Transverse colon (tissue), 4 donors: Measurements from ENCODE around the gene CERK.

Experiments
- EP300 ChIP-seq: sonication (generic); formaldehyde crosslinking; IDR thresholded peaks from one replicate; pipeline ENCODE4 v1.6.1; 2017; ENCODE audit warnings: antibody characterized with exemption, low read depth
- POLR2A ChIP-seq: fragments of 450-650 bp; IDR thresholded peaks from one replicate; pipeline ENCODE4 v1.6.1; 2016; ENCODE audit warnings: antibody characterized with exemption, mild to moderate bottlenecking, moderate library complexity
- POLR2AphosphoS5 ChIP-seq, 3 donors: sonication (generic); formaldehyde crosslinking; IDR thresholded peaks; one replicate each; pipeline ENCODE4 v1.6.1; 2016; ENCODE audit warnings: antibody characterized with exemption in 3 of 3
- TF ChIP-seq, protein P1 (sequence below), 5 experiments: fragments of 200-600 bp in 3 of 5; fragments of 450-650 bp in 2 of 5; sonication (generic) in 3 of 5; IDR thresholded peaks; 1 replicate in 2 of 5; 2 replicates in 3 of 5; pipeline ENCODE4 v1.5.1; 2016 to 2017; ENCODE audit warnings: antibody characterized with exemption in 5 of 5, inconsistent platforms in 3 of 5, mild to moderate bottlenecking in 2 of 5, moderate library complexity in 1 of 5

GRCh38 chr22:46758867-46759290, 20.8 kb upstream of the CERK start:
- TF ChIP-seq, protein P1, sequence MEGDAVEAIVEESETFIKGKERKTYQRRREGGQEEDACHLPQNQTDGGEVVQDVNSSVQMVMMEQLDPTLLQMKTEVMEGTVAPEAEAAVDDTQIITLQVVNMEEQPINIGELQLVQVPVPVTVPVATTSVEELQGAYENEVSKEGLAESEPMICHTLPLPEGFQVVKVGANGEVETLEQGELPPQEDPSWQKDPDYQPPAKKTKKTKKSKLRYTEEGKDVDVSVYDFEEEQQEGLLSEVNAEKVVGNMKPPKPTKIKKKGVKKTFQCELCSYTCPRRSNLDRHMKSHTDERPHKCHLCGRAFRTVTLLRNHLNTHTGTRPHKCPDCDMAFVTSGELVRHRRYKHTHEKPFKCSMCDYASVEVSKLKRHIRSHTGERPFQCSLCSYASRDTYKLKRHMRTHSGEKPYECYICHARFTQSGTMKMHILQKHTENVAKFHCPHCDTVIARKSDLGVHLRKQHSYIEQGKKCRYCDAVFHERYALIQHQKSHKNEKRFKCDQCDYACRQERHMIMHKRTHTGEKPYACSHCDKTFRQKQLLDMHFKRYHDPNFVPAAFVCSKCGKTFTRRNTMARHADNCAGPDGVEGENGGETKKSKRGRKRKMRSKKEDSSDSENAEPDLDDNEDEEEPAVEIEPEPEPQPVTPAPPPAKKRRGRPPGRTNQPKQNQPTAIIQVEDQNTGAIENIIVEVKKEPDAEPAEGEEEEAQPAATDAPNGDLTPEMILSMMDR (IDR thresholded peaks at IDR 0.05) = peak; percentile 59 to 81 (median 72)
- no peak for TF ChIP-seq EP300
- no peak for TF ChIP-seq POLR2A
- TF ChIP-seq POLR2AphosphoS5 (IDR thresholded peaks at IDR 0.05) = peak in 2 of 3 donors; percentile 48 to 72
